K562 (cell line): ENCODE measurements around the gene SPRED2. TPM values are rescaled to one million over a fixed set of nuclear protein-coding genes. Genes with fewer than 3 reads are reported as not detected.
A peak's percentile ranks its signal among the peaks of the same experiment; 100 is the strongest.

ENCODE experiments used
- CAMTA2 ChIP-seq: fragments of 250-450 bp; sonication (Bioruptor Pico); conservative IDR thresholded peaks from 2 replicates; pipeline ENCODE4 v1.5.1; 2022
- EP400 ChIP-seq: fragments of 450-650 bp; IDR thresholded peaks from 2 replicates; pipeline ENCODE4 v1.6.1; 2017; ENCODE audit warnings: antibody characterized with exemption, mild to moderate bottlenecking, moderate library complexity
- FIP1L1 ChIP-seq: fragments of 200-400 bp; formaldehyde crosslinking; IDR thresholded peaks from 2 replicates; pipeline ENCODE4 v1.6.1; 2018; ENCODE audit warnings: mild to moderate bottlenecking, low read depth, low read length; ENCODE audit not compliant: poor library complexity, severe bottlenecking
- FOXJ2 ChIP-seq: fragments of 200-800 bp; sonication (Bioruptor generic); IDR thresholded peaks from 2 replicates; pipeline ENCODE4 v1.6.1; 2016; ENCODE audit warnings: missing genetic modification characterization, missing compliant biosample characterization
- HOXB6 ChIP-seq: fragments of 250-450 bp; sonication (Bioruptor Pico); IDR thresholded peaks from 2 replicates; pipeline ENCODE4 v1.5.1; 2022; ENCODE audit warnings: mild to moderate bottlenecking, borderline replicate concordance
- JUN ChIP-seq, 2 experiments: sonication (generic) in 1 of 2; formaldehyde crosslinking in 1 of 2; IDR thresholded peaks; 2 replicates each; pipeline versions ENCODE4 v1.6.1 to v1.8.0; 2012 to 2022; ENCODE audit warnings: borderline replicate concordance in 2 of 2, mild to moderate bottlenecking in 2 of 2, improper control_type of control experiment in 1 of 2, low read depth in 1 of 2, low read length in 1 of 2, missing genetic modification reagents in 1 of 2
- NBN ChIP-seq: fragments of 450-650 bp; IDR thresholded peaks from 2 replicates; pipeline ENCODE4 v1.6.1; 2016; ENCODE audit warnings: low read depth, mild to moderate bottlenecking
- NFIC ChIP-seq: fragments of 450-650 bp; IDR thresholded peaks from 2 replicates; pipeline ENCODE4 v1.6.1; 2017; ENCODE audit warnings: mild to moderate bottlenecking, inconsistent platforms
- PHF20 ChIP-seq: fragments of 450-650 bp; IDR thresholded peaks from 2 replicates; pipeline ENCODE4 v1.6.1; 2018; ENCODE audit not compliant: partially characterized antibody
- TEAD1 ChIP-seq, 2 experiments: fragments of 450-650 bp in 1 of 2; sonication (generic) in 1 of 2; formaldehyde crosslinking; IDR thresholded peaks; 2 replicates each; pipeline versions ENCODE4 v1.4.0 to v1.8.0; 2020 to 2022; ENCODE audit warnings: mild to moderate bottlenecking in 2 of 2, missing genetic modification reagents in 1 of 2
- TRIM24 ChIP-seq, 2 experiments: fragments of 450-650 bp; IDR thresholded peaks; 2 replicates each; pipeline ENCODE4 v1.6.1; 2016
- ZFP36 ChIP-seq: fragments of 150-350 bp; IDR thresholded peaks from 2 replicates; pipeline ENCODE4 v1.6.1; 2018; ENCODE audit warnings: low read length, low read depth; ENCODE audit not compliant: partially characterized antibody
- polyA plus RNA-seq, 8 experiments: library from polyadenylated mRNA; depleted of rRNA in 4 of 8; stranded (reverse) in 5 of 8; unstranded in 3 of 8; fragments of >200 nt; fragmentation: Nextera tagmentation in 2 of 8; fragmentation: Illumina TruSeq in 1 of 8; extraction: Ambion mirVana in 2 of 8; extraction: Trizol in 1 of 8; gene quantifications; 2 replicates each; pipeline versions ENCODE4 v1.2.1 to v1.2.3, GENCODE V29; 2011 to 2014; ENCODE audit warnings: inconsistent platforms in 1 of 8, missing spikeins in 1 of 8
- total RNA-seq, 7 experiments: library from RNA; depleted of rRNA in 6 of 7; stranded (reverse); fragments of >200 nt in 6 of 7; fragmentation: Illumina TruSeq in 2 of 7; extraction: Trizol in 2 of 7; gene quantifications; 2 replicates each; pipeline versions ENCODE4 v1.2.1 to v1.2.3, GENCODE V29; 2011 to 2021; ENCODE audit warnings: low replicate concordance in 1 of 7
- TF ChIP-seq, protein P1 (sequence below): fragments of 450-650 bp; IDR thresholded peaks from 2 replicates; pipeline ENCODE4 v1.6.1; 2014; ENCODE audit warnings: low read depth, mild to moderate bottlenecking, moderate library complexity, borderline replicate concordance
- TF ChIP-seq, protein P2 (sequence below), 3 experiments: fragments of 200-800 bp in 1 of 3; fragments of 250-450 bp in 1 of 3; fragments of 450-650 bp in 1 of 3; sonication (Bioruptor Pico) in 1 of 3; sonication (Bioruptor generic) in 1 of 3; formaldehyde crosslinking in 1 of 3; IDR thresholded peaks; 2 replicates each; pipeline versions ENCODE4 v1.6.1 to v1.8.0; 2016 to 2022; ENCODE audit warnings: mild to moderate bottlenecking in 2 of 3, missing genetic modification characterization in 2 of 3, missing compliant biosample characterization in 1 of 3, moderate library complexity in 1 of 3
- TF ChIP-seq, protein P3 (sequence below), 3 experiments: fragments of 200-800 bp in 1 of 3; sonication (Bioruptor generic) in 1 of 3; sonication (generic) in 1 of 3; formaldehyde crosslinking in 1 of 3; IDR thresholded peaks; 2 replicates each; pipeline versions ENCODE4 v1.6.1 to v1.8.0; 2016 to 2022; ENCODE audit warnings: mild to moderate bottlenecking in 2 of 3, missing compliant biosample characterization in 2 of 3, missing genetic modification characterization in 2 of 3, missing genetic modification reagents in 1 of 3
- TF ChIP-seq, protein P4 (sequence below): fragments of 200-400 bp; formaldehyde crosslinking; IDR thresholded peaks from 2 replicates; pipeline ENCODE4 v1.6.1; 2017; ENCODE audit warnings: mild to moderate bottlenecking, low read depth, low read length, moderate library complexity

SPRED2 gene
- total and polyA plus RNA-seq, 9 of the 15 experiments (the other 6 are each of a cell fraction or from before 2014, with no cell fraction given) = 4.6 to 50.8 (median 14.1) TPM

DNA sequence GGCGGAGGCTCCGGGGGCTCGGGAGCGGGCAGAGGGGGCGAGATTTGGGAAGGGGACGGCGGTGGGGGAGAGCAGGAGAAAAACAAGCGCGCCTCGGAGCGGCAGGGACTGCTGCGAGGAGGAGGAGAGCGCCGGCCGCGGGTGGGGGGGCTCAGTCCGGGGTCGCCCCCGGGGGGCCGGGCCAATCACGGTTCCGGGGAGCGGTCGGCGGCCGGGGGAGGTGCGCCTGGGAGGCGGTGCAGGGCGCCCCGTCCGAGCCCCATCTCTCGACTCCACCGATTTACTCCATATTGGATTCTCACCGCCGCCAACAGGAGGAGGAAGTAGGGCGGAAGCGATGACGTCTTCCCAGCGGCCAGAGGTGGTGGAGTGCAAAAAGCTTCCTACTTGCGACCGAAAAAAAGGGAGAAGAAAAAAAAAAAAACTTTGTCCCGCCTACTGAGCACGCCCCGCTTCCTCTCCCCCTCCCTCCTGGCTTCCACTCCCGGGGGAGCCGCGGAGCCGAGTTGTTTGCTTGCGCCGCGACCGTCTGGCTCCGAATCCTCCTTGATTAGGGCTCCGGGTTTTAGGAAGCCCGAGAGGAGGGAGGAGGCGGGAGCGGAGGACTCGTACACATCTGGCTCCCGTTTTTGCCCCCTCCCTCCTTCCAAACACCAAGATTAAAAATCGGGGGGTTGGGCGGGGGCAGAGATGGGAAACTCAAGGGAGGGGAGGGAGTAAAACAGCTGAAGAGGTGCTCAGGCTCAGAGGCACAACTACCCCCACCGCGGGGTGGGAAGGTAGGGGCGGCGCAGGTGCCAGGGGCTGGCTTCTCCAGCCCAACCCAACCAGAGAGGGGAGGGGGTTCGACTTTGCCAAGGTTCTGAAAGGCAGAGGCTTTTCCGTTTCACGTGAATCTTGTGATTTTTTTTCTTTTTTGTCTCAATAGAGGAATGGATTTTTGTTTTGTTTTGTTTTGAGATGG is at the start of gene SPRED2 (continued):
- TF ChIP-seq, protein P1, sequence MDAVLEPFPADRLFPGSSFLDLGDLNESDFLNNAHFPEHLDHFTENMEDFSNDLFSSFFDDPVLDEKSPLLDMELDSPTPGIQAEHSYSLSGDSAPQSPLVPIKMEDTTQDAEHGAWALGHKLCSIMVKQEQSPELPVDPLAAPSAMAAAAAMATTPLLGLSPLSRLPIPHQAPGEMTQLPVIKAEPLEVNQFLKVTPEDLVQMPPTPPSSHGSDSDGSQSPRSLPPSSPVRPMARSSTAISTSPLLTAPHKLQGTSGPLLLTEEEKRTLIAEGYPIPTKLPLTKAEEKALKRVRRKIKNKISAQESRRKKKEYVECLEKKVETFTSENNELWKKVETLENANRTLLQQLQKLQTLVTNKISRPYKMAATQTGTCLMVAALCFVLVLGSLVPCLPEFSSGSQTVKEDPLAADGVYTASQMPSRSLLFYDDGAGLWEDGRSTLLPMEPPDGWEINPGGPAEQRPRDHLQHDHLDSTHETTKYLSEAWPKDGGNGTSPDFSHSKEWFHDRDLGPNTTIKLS = 0 out of 2 replicates have a peak, but pooled peaks have one; percentile 45
- TF ChIP-seq NBN (peak; percentile 92), NFIC (peak; percentile 42; the same call in 1 of the 2 replicates), FIP1L1 (peak; percentile 13), ZFP36 (no peak), EP400 (peak; percentile 89), TEAD1 (CRISPR knock-in tag; IDR thresholded peaks at IDR 0.05) (no peak), CAMTA2 (CRISPR knock-in tag) (no peak), FOXJ2 (tag) (peak; percentile 63; the same call in 1 of the 2 replicates), JUN (IDR thresholded peaks at IDR 0.05; ENCODE audit: borderline replicate concordance, low read depth, low read length) (peak; percentile 87), JUN (CRISPR knock-in tag; IDR thresholded peaks at IDR 0.05; ENCODE audit: borderline replicate concordance) (peak; percentile 64; the same call in 1 of the 2 replicates), HOXB6 (CRISPR knock-in tag) (no peak), PHF20 (no peak), TRIM24 (IDR thresholded peaks at IDR 0.05) (peak; percentile 52 to 64; a peak in 3 of 4 replicates)
- TF ChIP-seq, protein P2, sequence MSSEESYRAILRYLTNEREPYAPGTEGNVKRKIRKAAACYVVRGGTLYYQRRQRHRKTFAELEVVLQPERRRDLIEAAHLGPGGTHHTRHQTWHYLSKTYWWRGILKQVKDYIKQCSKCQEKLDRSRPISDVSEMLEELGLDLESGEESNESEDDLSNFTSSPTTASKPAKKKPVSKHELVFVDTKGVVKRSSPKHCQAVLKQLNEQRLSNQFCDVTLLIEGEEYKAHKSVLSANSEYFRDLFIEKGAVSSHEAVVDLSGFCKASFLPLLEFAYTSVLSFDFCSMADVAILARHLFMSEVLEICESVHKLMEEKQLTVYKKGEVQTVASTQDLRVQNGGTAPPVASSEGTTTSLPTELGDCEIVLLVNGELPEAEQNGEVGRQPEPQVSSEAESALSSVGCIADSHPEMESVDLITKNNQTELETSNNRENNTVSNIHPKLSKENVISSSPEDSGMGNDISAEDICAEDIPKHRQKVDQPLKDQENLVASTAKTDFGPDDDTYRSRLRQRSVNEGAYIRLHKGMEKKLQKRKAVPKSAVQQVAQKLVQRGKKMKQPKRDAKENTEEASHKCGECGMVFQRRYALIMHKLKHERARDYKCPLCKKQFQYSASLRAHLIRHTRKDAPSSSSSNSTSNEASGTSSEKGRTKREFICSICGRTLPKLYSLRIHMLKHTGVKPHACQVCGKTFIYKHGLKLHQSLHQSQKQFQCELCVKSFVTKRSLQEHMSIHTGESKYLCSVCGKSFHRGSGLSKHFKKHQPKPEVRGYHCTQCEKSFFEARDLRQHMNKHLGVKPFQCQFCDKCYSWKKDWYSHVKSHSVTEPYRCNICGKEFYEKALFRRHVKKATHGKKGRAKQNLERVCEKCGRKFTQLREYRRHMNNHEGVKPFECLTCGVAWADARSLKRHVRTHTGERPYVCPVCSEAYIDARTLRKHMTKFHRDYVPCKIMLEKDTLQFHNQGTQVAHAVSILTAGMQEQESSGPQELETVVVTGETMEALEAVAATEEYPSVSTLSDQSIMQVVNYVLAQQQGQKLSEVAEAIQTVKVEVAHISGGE (CRISPR knock-in tag; IDR thresholded peaks at IDR 0.05) = peak in 1 of 3 experiments; percentile 89; a peak in 2 of 6 replicates
- TF ChIP-seq, protein P3, sequence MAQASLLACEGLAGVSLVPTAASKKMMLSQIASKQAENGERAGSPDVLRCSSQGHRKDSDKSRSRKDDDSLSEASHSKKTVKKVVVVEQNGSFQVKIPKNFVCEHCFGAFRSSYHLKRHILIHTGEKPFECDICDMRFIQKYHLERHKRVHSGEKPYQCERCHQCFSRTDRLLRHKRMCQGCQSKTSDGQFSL (CRISPR knock-in tag; IDR thresholded peaks at IDR 0.05) = peak; percentile 89
- TF ChIP-seq, protein P3 (tag; IDR thresholded peaks at IDR 0.05) = no peak; a peak in 1 of 4 replicates
- TF ChIP-seq, protein P4, sequence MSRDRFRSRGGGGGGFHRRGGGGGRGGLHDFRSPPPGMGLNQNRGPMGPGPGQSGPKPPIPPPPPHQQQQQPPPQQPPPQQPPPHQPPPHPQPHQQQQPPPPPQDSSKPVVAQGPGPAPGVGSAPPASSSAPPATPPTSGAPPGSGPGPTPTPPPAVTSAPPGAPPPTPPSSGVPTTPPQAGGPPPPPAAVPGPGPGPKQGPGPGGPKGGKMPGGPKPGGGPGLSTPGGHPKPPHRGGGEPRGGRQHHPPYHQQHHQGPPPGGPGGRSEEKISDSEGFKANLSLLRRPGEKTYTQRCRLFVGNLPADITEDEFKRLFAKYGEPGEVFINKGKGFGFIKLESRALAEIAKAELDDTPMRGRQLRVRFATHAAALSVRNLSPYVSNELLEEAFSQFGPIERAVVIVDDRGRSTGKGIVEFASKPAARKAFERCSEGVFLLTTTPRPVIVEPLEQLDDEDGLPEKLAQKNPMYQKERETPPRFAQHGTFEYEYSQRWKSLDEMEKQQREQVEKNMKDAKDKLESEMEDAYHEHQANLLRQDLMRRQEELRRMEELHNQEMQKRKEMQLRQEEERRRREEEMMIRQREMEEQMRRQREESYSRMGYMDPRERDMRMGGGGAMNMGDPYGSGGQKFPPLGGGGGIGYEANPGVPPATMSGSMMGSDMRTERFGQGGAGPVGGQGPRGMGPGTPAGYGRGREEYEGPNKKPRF = no peak
